Activated T-helper 1 cell treated with anti-CD3 and anti-CD28 coated beads, Interleukin-12 subunit alpha, Interleukin-12 subunit beta, Interleukin-2, Interleukin-4 antibody, amounts not matched to agents 30 ng/mL and 10 ng/mL and 1 ng/mL, durations not matched to agents 14 hours and 24 hours and 36 hours (primary cell): Measurements from ENCODE around the gene DCTN1. TPM values are rescaled to one million over a fixed set of nuclear protein-coding genes. Genes with fewer than 3 reads are reported as not detected.

Experiments
- DNase-seq: peaks from one replicate; pipeline ENCODE4 v3.0.0; 2021; ENCODE audit warnings: low spot score
- H3K27ac Mint-ChIP-seq: one replicate; pipeline ENCODE4 v1.8.0; 2021; ENCODE audit warnings: mild to moderate bottlenecking, mixed read lengths
- H3K27me3 Mint-ChIP-seq: one replicate; pipeline ENCODE4 v1.8.0; 2022; ENCODE audit warnings: mild to moderate bottlenecking, moderate library complexity, mixed read lengths; ENCODE audit not compliant: insufficient read depth
- H3K36me3 Mint-ChIP-seq: one replicate; pipeline ENCODE4 v1.8.0; 2021; ENCODE audit warnings: low read depth, mixed read lengths
- H3K4me1 Mint-ChIP-seq: one replicate; pipeline ENCODE4 v1.8.0; 2021; ENCODE audit warnings: low read depth, mixed read lengths
- H3K4me3 Mint-ChIP-seq: one replicate; pipeline ENCODE4 v1.8.0; 2021; ENCODE audit warnings: mild to moderate bottlenecking, moderate library complexity, mixed read lengths
- H3K9me3 Mint-ChIP-seq: one replicate; pipeline ENCODE4 v1.8.0; 2021; ENCODE audit warnings: mixed read lengths
- intact Hi-C: fragments of 100-400 bp; cut with micrococcal nuclease; formaldehyde crosslinking; loops from one replicate; pipeline ENCODE4 v1.15.1; 2024
- total RNA-seq: library from RNA; stranded (reverse); gene quantifications from 2 replicates; pipeline ENCODE4 v1.2.3, GENCODE V29; 2022

The DCTN1 gene
- total RNA-seq, 1 donor from 2014 or later, result 83.0 TPM

DNA sequence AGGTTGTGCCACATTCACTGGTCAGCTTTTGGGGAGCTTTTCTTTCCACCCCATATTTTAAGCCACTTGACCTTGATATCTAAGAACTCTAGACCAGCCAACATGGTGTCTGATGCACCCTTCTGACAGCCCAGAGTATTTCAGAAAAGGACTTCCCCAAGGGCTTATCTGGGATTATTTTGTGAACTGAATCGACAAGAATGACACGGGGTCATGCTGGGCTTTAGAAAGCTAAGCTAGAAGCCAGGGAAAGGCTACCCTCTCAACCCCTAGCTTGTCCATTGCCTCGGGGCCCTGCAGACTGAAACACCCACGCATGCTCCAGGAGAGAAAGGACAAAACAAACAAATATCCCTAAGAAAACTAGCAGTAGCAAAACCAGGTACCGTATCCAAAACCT is 52.9 kb downstream of the DCTN1 start:
- no peak for DNase-seq
- Mint-ChIP-seq H3K27me3 (peaks cover 2% of the 10 kb centered on the region), H3K4me1 (no peaks in the 10 kb centered on the region), H3K4me3 (no peak overlapping the region), H3K36me3 (no peaks in the 10 kb centered on the region), H3K9me3 (no peaks in the 10 kb centered on the region), H3K27ac (no peak overlapping the region)
- intact Hi-C loops, result no loop called here

DNA sequence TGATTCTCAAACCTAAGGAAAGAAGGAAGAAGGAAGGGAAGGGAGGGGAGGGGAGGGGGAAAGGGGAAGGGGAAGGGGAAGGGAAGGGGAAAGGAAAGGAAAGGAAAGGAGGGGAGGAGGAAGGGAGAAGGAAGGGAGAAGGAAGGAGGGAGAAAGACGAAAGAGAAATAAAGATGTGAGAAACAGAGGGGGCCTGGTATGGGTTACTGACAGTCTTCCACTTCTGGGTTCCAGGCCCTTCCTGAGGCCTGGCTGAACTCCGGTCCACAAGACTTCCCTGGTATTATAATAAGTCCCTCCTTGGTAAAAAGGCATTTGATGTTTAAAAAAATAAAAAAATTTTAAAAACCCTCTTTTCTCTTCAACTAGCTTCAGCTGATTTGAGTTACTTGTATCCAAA is 54.3 kb downstream of the DCTN1 start:
- Mint-ChIP-seq H3K27me3 (peaks cover 2% of the 10 kb centered on the region), H3K4me1 (no peaks in the 10 kb centered on the region), H3K4me3 (no peak overlapping the region), H3K27ac (no peak overlapping the region), H3K9me3 (no peaks in the 10 kb centered on the region), H3K36me3 (no peaks in the 10 kb centered on the region)
- DNase-seq, result no peak
- intact Hi-C loops, result no loop called here

DNA sequence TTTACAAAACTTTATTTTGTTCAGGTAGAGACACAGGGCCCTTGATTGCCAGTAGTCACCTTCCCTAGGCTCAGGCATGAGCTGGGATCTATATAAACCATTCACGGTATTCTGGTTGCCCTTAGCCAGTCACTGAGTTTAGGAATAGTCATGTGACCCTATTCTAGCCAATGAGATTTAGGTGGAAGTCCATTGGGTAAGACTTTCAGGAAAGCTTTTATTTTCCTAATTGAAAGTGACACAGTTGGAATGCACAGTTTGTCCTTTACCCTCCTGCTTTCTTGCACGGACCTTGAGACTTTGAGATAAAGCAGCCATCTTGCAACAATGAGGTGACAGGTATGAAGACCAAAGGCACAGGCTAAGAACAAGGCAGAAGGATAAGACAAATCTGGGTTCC is 58.4 kb downstream of the DCTN1 start:
- H3K9me3 Mint-ChIP-seq, result no peaks in the 10 kb centered on the region
- DNase-seq, result no peak
- H3K4me1 Mint-ChIP-seq, result no peaks in the 10 kb centered on the region
- H3K27ac Mint-ChIP-seq, result no peak overlapping the region
- H3K27me3 Mint-ChIP-seq, result peaks cover 4% of the 10 kb centered on the region
- intact Hi-C loops, result loop anchor here (2.0 kb wide), 1 partner anchor 77 kb away; no protein-coding TSS in a partner anchor
- no peak overlapping the region for H3K4me3 Mint-ChIP-seq
- H3K36me3 Mint-ChIP-seq, result no peaks in the 10 kb centered on the region

DNA sequence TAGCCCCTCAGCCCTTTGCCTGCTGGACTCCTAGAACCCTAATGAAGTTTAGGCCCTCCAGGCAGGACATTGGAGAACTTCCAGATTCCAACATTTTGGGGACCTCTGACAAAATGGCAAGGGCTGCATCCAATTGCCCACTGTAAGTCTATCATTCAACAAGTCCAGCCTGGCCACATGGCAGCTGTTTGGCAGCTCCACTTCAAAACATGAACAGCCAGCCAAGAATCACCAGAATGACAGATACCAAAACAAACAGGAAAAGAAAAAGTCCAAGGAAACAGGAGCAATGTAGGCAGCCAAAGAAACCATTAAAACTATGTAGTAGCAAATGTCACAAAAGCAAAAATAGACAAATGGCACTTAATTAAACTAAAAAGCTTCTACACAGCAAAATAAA is 62.4 kb downstream of the DCTN1 start:
- Mint-ChIP-seq H3K27ac (no peak overlapping the region), H3K4me3 (no peak overlapping the region), H3K27me3 (peaks cover 4% of the 10 kb centered on the region), H3K9me3 (no peaks in the 10 kb centered on the region), H3K36me3 (no peaks in the 10 kb centered on the region), H3K4me1 (no peaks in the 10 kb centered on the region)
- intact Hi-C loops, result no loop called here
- no peak for DNase-seq

DNA sequence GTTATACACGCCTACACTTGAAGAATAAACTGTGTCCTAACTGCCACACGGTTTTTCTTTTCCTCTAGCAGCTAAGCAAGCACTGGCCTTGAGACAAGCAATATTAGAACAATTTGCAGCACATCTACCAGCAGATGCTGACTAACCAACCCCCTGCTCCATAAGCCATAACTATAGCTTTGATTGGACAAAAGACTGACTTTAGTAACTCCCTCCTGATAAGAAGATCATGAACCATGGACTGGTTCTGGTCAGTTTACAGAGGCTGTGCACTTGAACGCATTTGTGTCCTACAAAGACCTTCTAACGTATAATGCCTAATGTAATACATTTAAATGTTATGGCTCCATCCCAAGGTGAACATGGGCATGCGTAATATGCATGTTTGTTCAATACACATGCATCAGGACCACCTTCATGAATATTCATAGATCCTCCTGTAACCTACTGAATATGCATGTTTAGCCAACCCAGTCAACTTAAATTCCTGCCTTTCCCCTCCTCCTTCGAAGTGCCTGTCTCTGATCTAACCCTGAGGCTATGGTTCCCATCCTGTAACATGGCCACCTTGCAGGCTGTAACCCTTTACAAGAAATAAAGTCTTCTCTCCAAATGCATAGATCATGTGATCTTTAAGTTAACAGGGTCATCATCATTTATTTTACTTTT is 63.4 kb downstream of the DCTN1 start:
- no peak for DNase-seq
- Mint-ChIP-seq H3K27me3 (peaks cover 4% of the 10 kb centered on the region), H3K4me3 (no peak overlapping the region), H3K4me1 (no peaks in the 10 kb centered on the region), H3K36me3 (no peaks in the 10 kb centered on the region), H3K27ac (no peak overlapping the region), H3K9me3 (no peaks in the 10 kb centered on the region)
- intact Hi-C loops, result no loop called here

DNA sequence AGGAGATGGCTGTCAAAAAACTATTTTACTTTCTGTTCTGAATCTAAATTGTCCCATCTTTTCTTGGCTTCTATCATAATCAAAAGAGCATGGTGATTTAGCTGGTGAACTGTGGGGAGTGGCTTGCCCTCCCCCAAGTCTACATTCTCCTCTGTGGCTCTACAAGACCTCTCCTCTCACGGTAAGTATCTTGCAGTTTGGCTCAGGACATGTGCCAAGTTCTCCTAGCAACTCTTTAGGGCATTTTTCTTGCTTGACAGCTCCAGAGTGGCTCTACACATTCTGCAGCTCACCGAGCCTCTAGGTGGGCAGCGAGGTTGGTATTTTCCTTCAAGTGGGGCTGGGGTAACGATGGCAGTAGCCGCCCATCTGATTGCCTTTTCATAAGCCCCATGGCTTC is 66.0 kb downstream of the DCTN1 start:
- no peak for DNase-seq
- no peaks in the 10 kb centered on the region for H3K4me1 Mint-ChIP-seq
- no peaks in the 10 kb centered on the region for H3K36me3 Mint-ChIP-seq
- intact Hi-C loops, result no loop called here
- no peak overlapping the region for H3K27ac Mint-ChIP-seq
- no peak overlapping the region for H3K4me3 Mint-ChIP-seq
- H3K27me3 Mint-ChIP-seq, result peaks cover 3% of the 10 kb centered on the region
- no peaks in the 10 kb centered on the region for H3K9me3 Mint-ChIP-seq

DNA sequence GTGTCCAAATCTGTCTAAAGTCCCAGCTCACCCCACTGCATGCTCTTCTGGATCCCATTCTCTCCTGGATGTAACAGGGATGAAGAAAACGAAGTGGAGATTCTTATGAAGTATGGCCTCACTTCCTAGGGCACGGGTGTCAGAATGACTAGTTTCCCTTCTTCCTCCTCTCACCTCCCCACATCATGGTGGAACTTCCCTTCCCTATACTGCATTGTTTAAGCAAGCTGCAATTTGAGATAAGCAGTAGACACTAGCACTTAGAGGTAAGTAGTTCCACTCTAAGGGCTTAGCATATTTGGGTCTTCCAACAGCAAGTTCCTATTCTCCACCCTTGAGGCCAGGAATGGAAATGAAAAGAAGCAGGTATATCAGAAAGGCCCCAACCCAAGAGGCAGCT is 66.6 kb downstream of the DCTN1 start:
- intact Hi-C loops, result no loop called here
- Mint-ChIP-seq H3K36me3 (no peaks in the 10 kb centered on the region), H3K4me1 (no peaks in the 10 kb centered on the region), H3K27ac (no peak overlapping the region), H3K27me3 (peaks cover 3% of the 10 kb centered on the region), H3K9me3 (no peaks in the 10 kb centered on the region), H3K4me3 (no peak overlapping the region)
- DNase-seq, result no peak

DNA sequence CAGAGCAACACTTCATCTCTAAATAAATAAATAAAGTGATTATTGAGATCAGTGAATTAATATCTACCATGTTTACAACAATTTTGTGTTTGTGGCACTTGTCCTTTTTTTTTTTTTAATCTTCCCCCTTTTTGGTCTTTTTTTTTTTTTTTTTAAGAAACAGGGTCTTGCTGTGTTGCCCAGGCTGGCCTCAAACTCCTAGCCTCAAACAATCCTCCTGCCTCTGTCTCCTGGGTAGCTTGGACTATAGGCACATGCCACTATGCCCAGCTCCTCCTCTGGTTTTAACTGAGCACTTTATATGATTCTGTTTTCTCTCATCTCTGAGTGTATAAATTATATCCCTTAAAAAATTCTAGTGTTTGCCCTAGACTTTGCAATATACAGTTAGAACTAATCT is 67.2 kb downstream of the DCTN1 start:
- intact Hi-C loops, result no loop called here
- Mint-ChIP-seq H3K36me3 (no peaks in the 10 kb centered on the region), H3K4me1 (no peaks in the 10 kb centered on the region), H3K27ac (no peak overlapping the region), H3K27me3 (peaks cover 3% of the 10 kb centered on the region), H3K9me3 (no peaks in the 10 kb centered on the region), H3K4me3 (no peak overlapping the region)
- DNase-seq, result no peak

Other genes starting within 250 kb of the DCTN1 start
- gene BOLA3, start 232.4 kb downstream of the DCTN1 start, total RNA-seq, result 94.2 and 98.2 TPM in 2 replicates
- 207 and 221 TPM in 2 replicates for gene MOB1A, start 201.4 kb downstream of the DCTN1 start, total RNA-seq
- gene MTHFD2, start 181.7 kb downstream of the DCTN1 start, total RNA-seq, result 437 and 457 TPM in 2 replicates
- 0.47 and 0.71 TPM in 2 replicates for gene SLC4A5, start 36.9 kb downstream of the DCTN1 start, total RNA-seq
- 1.9 and 2.4 TPM in 2 replicates for gene C2orf81, start 41.3 kb upstream of the DCTN1 start, total RNA-seq
- gene WDR54, start 41.4 kb upstream of the DCTN1 start, total RNA-seq, result 56.4 and 58.6 TPM in 2 replicates
- 4.0 and 4.2 TPM in 2 replicates for gene RTKN, start 61.6 kb upstream of the DCTN1 start, total RNA-seq
- gene INO80B, start 74.8 kb upstream of the DCTN1 start, total RNA-seq, result 67.8 and 70.0 TPM in 2 replicates
- 32.6 and 35.3 TPM in 2 replicates for gene WBP1, start 78.1 kb upstream of the DCTN1 start, total RNA-seq
- 87.7 and 88.6 TPM in 2 replicates for gene MOGS, start 85.1 kb upstream of the DCTN1 start, total RNA-seq
- gene MRPL53, start 92.4 kb upstream of the DCTN1 start, total RNA-seq, result 118 and 124 TPM in 2 replicates
- gene CCDC142, start 102.7 kb upstream of the DCTN1 start, total RNA-seq, result 30.4 and 36.3 TPM in 2 replicates
- 30.2 and 32.2 TPM in 2 replicates for gene TTC31, start 102.8 kb upstream of the DCTN1 start, total RNA-seq
- gene LBX2, start 119.3 kb upstream of the DCTN1 start, total RNA-seq, result 0.54 and 1.1 TPM in 2 replicates
- gene PCGF1, start 127.4 kb upstream of the DCTN1 start, total RNA-seq, result 41.9 and 45.0 TPM in 2 replicates
- gene TLX2, start 134.1 kb upstream of the DCTN1 start, total RNA-seq, result 1.2 and 1.5 TPM in 2 replicates
- 0.65 and 0.86 TPM in 2 replicates for gene DQX1, start 145.9 kb upstream of the DCTN1 start, total RNA-seq
- 178 and 187 TPM in 2 replicates for gene AUP1, start 149.4 kb upstream of the DCTN1 start, total RNA-seq
- 57.0 and 57.3 TPM in 2 replicates for gene HTRA2, start 149.6 kb upstream of the DCTN1 start, total RNA-seq
- gene LOXL3, start 173.6 kb upstream of the DCTN1 start, total RNA-seq, result 1.9 and 2.0 TPM in 2 replicates
- 37.2 and 40.8 TPM in 2 replicates for gene DOK1, start 174.4 kb upstream of the DCTN1 start, total RNA-seq